Neural cell (in vitro differentiated cells): ENCODE results near the gene IGSF10. TPM values are rescaled to one million over a fixed set of nuclear protein-coding genes. Genes with fewer than 3 reads are reported as not detected.
A peak's percentile ranks its signal among the peaks of the same experiment; 100 is the strongest.

Source experiments
- H2AFZ ChIP-seq: fragments of 200-600, 300-800 bp; sonication (generic), shearing (Covaris generic); 2 replicates; pipeline ENCODE4 v1.6.0; 2014; ENCODE audit warnings: low read depth, mild to moderate bottlenecking, antibody characterized with exemption, low read length, moderate library complexity
- H3F3A ChIP-seq: fragments of 200-600 bp; shearing (Covaris generic); 2 replicates; pipeline ENCODE4 v1.6.1; 2016; ENCODE audit warnings: mild to moderate bottlenecking, moderate library complexity, mixed read lengths, antibody characterized with exemption, low read length; ENCODE audit not compliant: insufficient read depth, poor library complexity, severe bottlenecking
- H3K27ac ChIP-seq: fragments of 200-600, 300-800 bp; sonication (generic), shearing (Covaris generic); 2 replicates; pipeline ENCODE4 v1.5.1; 2014; ENCODE audit warnings: mild to moderate bottlenecking, low read length, moderate library complexity
- H3K27me3 ChIP-seq: fragments of 300-800, 200-600 bp; sonication (generic), shearing (Covaris generic); 2 replicates; pipeline ENCODE4 v1.6.0; 2014; ENCODE audit warnings: mild to moderate bottlenecking, low read depth, low read length, moderate library complexity; ENCODE audit not compliant: insufficient read depth
- H3K36me3 ChIP-seq: fragments of 300-800, 200-600 bp; sonication (generic), shearing (Covaris generic); 2 replicates; pipeline ENCODE4 v1.5.1; 2014; ENCODE audit warnings: mild to moderate bottlenecking, antibody characterized with exemption, low read length, moderate library complexity; ENCODE audit not compliant: insufficient read depth
- H3K4me2 ChIP-seq: fragments of 300-800, 200-600 bp; sonication (generic), shearing (Covaris generic); 2 replicates; pipeline ENCODE4 v1.6.0; 2014; ENCODE audit warnings: mild to moderate bottlenecking, low read length
- H3K4me3 ChIP-seq: fragments of 300-800, 200-600 bp; sonication (generic), shearing (Covaris generic); 2 replicates; pipeline ENCODE4 v1.5.1; 2014; ENCODE audit warnings: mild to moderate bottlenecking, low read length, moderate library complexity
- H3K79me2 ChIP-seq: fragments of 200-600 bp; shearing (Covaris generic); replicated peaks from 2 replicates; pipeline ENCODE4 v1.6.0; 2014; ENCODE audit warnings: mild to moderate bottlenecking, low read length, moderate library complexity; ENCODE audit not compliant: insufficient read depth
- H3K9ac ChIP-seq: fragments of 300-800, 200-600 bp; sonication (generic), shearing (Covaris generic); 2 replicates; pipeline ENCODE4 v1.6.1; 2016; ENCODE audit warnings: mild to moderate bottlenecking, low read length, mixed read lengths
- H3K9me2 ChIP-seq: fragments of 200-600 bp; shearing (Covaris generic); 2 replicates; pipeline ENCODE4 v1.6.1; 2016; ENCODE audit warnings: mild to moderate bottlenecking, low read length, mixed read lengths; ENCODE audit not compliant: insufficient read depth
- H3K9me3 ChIP-seq: fragments of 200-600, 300-800 bp; sonication (generic), shearing (Covaris generic); 2 replicates; pipeline ENCODE4 v1.6.1; 2016; ENCODE audit warnings: mild to moderate bottlenecking, mixed run types, low read length, moderate library complexity, mixed read lengths
- H4K20me1 ChIP-seq: fragments of 200-600 bp; shearing (Covaris generic); 2 replicates; pipeline ENCODE4 v1.6.1; 2016; ENCODE audit warnings: mild to moderate bottlenecking, mixed run types; ENCODE audit not compliant: insufficient read depth
- CTCF ChIP-seq: fragments of 450-650 bp; IDR thresholded peaks from 2 replicates; pipeline ENCODE4 v1.5.1; 2014; ENCODE audit warnings: antibody characterized with exemption, mild to moderate bottlenecking, moderate library complexity; ENCODE audit not compliant: poor library complexity, severe bottlenecking
- EP300 ChIP-seq: fragments of 450-650 bp; conservative IDR thresholded peaks from 2 replicates; pipeline ENCODE4 v1.6.1; 2014; ENCODE audit warnings: antibody characterized with exemption, mild to moderate bottlenecking, moderate library complexity; ENCODE audit not compliant: poor library complexity, severe bottlenecking
- POLR2AphosphoS5 ChIP-seq: IDR thresholded peaks from 2 replicates; pipeline ENCODE4 v1.6.1; 2012
- RAD21 ChIP-seq: fragments of 450-650 bp; conservative IDR thresholded peaks from 2 replicates; pipeline ENCODE4 v1.6.1; 2014; ENCODE audit warnings: antibody characterized with exemption, mild to moderate bottlenecking, moderate library complexity
- REST ChIP-seq: IDR thresholded peaks from 2 replicates; pipeline ENCODE4 v1.6.1; 2012; ENCODE audit warnings: borderline replicate concordance
- SMC3 ChIP-seq: fragments of 450-650 bp; conservative IDR thresholded peaks from 2 replicates; pipeline ENCODE4 v1.6.1; 2014; ENCODE audit warnings: antibody characterized with exemption, mild to moderate bottlenecking, moderate library complexity; ENCODE audit not compliant: poor library complexity
- TAF1 ChIP-seq: IDR thresholded peaks from 2 replicates; pipeline ENCODE4 v1.6.1; 2012; ENCODE audit warnings: low read depth
- polyA plus RNA-seq: library from polyadenylated mRNA; depleted of rRNA; stranded (reverse); fragments of >200 nt; gene quantifications from 2 replicates; pipeline ENCODE4 v1.2.3, GENCODE V29; 2014

IGSF10 gene
- polyA plus RNA-seq, 1 donor from 2014 or later: not detected

- Histone ChIP-seq H3K9ac (no peak overlapping the region), H3K27ac (no peak overlapping the region), H3K4me3 (no peak overlapping the region), H3F3A (no peaks in the 10 kb centered on the region), H3K27me3 (no peaks in the 10 kb centered on the region), H3K9me2 (no peaks in the 10 kb centered on the region), H3K36me3 (peaks cover 1% of the 10 kb centered on the region), H3K9me3 (no peaks in the 10 kb centered on the region), H4K20me1 (no peaks in the 10 kb centered on the region), H3K4me2 (no peak overlapping the region), H3K79me2 (no peaks in the 10 kb centered on the region), H2AFZ (no peak overlapping the region)
- TF ChIP-seq RAD21: no peak
- TF ChIP-seq CTCF: no peak
- TF ChIP-seq EP300: no peak
- TF ChIP-seq SMC3: no peak
Measured at GRCh38 chr3:151421938-151422337, 38.9 kb downstream of the IGSF10 start.

GRCh38 chr3:151419806-151420205, 41.1 kb downstream of the IGSF10 start:
- H3K36me3 ChIP-seq: no peaks in the 10 kb centered on the region
- no peak overlapping the region for H3K9ac ChIP-seq
- H3K27ac ChIP-seq: no peak overlapping the region
- no peaks in the 10 kb centered on the region for H3K27me3 ChIP-seq
- H3K4me2 ChIP-seq: no peak overlapping the region
- H4K20me1 ChIP-seq: no peaks in the 10 kb centered on the region
- H3K9me3 ChIP-seq: no peaks in the 10 kb centered on the region
- no peak overlapping the region for H3K4me3 ChIP-seq
- TF ChIP-seq RAD21: no peak
- no peak for TF ChIP-seq POLR2AphosphoS5
- TF ChIP-seq TAF1: no peak
- H3K79me2 ChIP-seq: no peaks in the 10 kb centered on the region
- no peak overlapping the region for H2AFZ ChIP-seq
- H3F3A ChIP-seq: no peaks in the 10 kb centered on the region
- H3K9me2 ChIP-seq: no peaks in the 10 kb centered on the region

- no peak overlapping the region for H3K27ac ChIP-seq
- no peaks in the 10 kb centered on the region for H3K9me2 ChIP-seq
- no peak overlapping the region for H3K9ac ChIP-seq
- no peak overlapping the region for H3K4me2 ChIP-seq
- H3K79me2 ChIP-seq: no peaks in the 10 kb centered on the region
- no peaks in the 10 kb centered on the region for H3K9me3 ChIP-seq
- no peak overlapping the region for H2AFZ ChIP-seq
- H3K4me3 ChIP-seq: no peak overlapping the region
- H4K20me1 ChIP-seq: no peaks in the 10 kb centered on the region
- H3K27me3 ChIP-seq: no peaks in the 10 kb centered on the region
- H3F3A ChIP-seq: no peaks in the 10 kb centered on the region
- H3K36me3 ChIP-seq: peaks cover 6% of the 10 kb centered on the region
- TF ChIP-seq POLR2AphosphoS5: peak; percentile 2
- no peak for TF ChIP-seq REST
- no peak for TF ChIP-seq EP300
Measured at GRCh38 chr3:151415289-151415688, 45.6 kb downstream of the IGSF10 start.
